ENCODE measurements around the gene SH3RF1.
"Not testable (repeated sequence)": the region's sequence is repeated elsewhere in the genome, so short reads cannot be mapped to it uniquely, and the experiment has no call there.

The SH3RF1 gene

GRCh38 chr4:169225812-169226211, 44.9 kb downstream of the SH3RF1 start:
- DNase-seq (ENCODE audit: low spot score), result no peak

GRCh38 chr4:169225058-169225751, 45.6 kb downstream of the SH3RF1 start:
- peak; percentile 84 for DNase-seq (ENCODE audit: low spot score)

DNA sequence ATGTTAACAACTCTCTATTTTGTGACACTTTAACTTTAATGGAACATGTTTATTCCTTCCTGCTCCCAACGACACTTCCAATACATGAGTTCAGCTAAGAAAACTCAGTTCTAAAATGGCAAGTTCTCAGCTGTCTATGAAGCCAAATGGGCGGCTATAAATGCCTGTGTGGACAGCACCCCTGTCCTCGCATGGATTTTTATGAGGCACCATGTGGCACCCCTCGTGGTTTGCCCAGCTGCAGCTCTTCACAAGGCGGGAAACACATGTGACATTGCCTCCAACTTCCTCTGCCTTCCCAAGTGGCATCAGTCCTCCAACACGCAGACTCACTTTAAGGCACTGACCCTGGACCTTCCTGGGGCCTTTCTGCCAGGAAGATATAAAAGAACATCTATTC, 48.0 kb downstream of the SH3RF1 start:
- DNase-seq (ENCODE audit: low spot score), result no peak

DNA sequence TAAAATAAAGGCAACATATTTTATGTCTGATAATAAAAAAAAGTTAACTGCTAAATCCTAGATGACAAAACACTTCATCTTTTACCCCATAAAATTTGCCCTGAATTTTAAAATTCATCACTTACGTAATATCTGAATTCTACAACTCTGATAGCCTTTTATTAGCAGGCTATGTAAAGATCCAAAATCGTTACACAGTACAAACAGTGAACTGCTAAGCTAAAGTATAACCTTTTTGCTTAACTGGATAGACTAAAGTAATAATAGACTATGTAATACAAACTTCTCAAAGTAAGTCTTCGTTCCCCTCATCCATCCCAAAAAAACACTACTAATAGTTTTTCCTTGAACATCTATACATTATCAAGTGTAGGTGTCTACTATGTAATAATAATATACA, 49.1 kb downstream of the SH3RF1 start:
- no peak for DNase-seq (ENCODE audit: low spot score)

- no peak for DNase-seq (ENCODE audit: low spot score)
Measured at GRCh38 chr4:169220854-169221411, 49.8 kb downstream of the SH3RF1 start.

DNA sequence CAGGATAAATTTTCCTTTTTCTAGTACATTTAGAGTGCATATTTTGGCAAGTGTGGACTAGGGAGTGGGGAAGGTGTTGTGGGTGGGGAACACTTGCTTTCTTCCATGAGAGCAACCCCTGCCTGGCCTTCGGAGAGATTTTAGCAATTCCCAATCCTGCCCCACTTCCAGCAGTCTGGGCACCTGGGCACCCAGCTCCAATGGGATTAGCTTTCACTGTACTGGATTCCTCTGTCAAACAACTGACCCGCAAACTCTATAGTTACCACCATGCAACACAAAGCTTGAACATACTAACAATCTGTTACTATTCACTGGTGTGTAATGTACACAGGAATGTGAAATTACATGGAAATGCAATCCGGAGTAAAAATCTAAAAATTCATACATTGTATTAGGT, 50.3 kb downstream of the SH3RF1 start:
- DNase-seq (ENCODE audit: low spot score), result no peak

GRCh38 chr4:169219440-169219839, 51.3 kb downstream of the SH3RF1 start:
- DNase-seq (ENCODE audit: low spot score), result no peak

DNA sequence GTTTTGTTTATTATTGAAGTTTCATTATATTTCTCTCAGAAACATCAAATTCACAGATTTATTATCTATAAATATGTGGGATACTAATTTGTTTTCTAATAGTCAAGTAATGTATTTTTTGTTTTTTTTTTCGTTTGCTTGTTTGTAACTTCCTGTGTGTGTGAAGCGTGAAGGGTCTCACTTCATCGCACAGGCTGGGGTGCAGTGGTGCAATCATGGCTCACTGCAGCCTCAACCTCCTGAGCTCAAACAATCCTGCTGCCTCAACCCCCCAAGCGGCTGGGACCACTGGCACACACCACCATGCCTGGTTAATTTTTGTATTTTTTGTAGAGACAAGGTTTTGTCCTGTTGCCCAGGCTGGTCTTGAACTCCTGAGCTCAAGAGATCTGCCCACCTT, 55.1 kb downstream of the SH3RF1 start:
- no peak for DNase-seq (ENCODE audit: low spot score)

DNA sequence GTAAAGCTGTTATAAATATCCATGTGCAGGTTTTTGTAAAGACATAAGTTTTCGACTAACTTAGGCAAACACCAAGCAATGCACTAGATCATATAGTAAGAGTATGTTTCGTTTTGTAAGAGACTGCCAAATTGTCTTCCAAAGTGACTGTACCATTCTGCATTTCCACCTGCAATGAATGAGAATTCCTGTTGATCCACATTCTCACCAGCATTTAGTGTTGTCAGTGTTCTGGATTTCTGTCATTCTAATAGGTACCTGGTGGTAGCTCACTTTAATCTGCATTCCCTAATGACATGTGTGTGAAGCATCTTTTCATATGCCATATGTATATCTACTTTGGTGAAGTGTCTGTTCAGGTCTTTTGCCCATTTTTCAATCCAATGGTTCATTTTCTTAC, 57.8 kb downstream of the SH3RF1 start:
- no peak for DNase-seq (ENCODE audit: low spot score)

DNA sequence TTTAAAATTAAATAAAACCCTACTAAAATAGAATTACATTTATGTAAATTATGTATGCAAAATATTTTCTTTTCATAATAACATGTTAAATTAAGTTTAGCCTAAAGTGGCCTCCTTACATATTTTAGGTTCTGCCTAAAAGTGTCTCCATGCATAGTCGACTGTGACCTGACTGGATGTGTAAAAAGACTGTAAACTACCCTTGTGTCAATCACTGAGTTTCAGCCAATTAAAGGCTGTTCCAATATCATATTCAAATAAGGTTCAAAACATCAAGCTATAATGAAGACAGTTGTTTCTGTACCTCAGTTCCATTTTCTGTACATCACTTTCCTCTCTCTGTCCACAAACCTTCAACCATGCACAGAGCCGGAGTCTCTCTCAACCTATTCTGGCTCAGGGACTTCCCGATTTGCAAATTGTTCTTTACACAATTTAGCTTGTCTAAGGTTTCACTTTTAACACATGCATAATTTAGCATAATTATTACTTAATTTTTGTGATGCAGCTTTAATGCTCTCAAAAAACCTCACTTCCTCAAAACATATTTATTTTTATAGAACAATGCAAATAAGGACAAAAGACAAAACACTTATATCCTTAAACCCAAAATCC, 60.1 kb downstream of the SH3RF1 start:
- no peak for DNase-seq (ENCODE audit: low spot score)

DNA sequence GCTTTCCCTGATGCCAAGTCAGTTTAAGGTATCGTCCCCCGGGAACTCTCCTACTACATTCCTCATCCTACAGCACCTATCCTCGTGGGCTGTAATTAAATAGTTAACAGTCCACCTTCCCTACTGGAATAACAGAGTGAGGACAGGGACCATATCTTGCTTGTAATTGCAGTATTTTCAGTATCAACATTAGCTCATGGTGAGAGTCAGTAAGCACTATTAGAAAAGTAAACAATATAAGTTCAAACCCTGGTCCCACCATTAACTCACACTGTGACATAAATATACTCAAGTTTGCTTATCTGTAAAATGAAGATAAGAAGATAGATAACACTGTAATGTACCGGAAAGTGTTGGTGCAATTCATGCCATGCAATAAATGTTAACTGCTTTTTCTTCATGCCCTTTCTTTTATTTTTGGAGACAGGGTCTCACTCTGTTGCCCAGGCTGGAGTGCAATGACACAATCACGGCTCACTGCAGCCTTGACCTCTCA, 61.3 kb downstream of the SH3RF1 start:
- no peak for DNase-seq (ENCODE audit: low spot score)

DNA sequence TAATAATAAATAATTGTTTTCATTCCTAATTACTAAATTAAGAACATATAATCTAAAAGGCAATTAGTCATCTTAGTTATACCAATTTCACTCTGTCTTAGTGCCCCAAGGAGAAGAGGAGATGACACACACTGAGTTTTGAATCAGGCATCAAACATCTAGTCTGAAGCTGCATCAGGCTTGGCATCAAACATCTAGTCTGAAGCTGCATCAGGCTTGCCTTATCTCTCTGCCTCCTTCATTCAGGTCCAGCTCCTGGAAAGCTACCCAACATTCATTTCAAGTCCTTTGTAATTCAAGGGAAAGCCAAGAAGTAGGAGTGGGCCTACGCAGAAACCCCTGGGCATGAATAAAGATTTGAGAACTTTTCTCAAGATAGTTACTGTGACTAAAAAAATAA, 62.2 kb downstream of the SH3RF1 start:
- DNase-seq (ENCODE audit: low spot score), result no peak

GRCh38 chr4:169208090-169208455, 62.7 kb downstream of the SH3RF1 start:
- DNase-seq (ENCODE audit: low spot score), result no peak

DNA sequence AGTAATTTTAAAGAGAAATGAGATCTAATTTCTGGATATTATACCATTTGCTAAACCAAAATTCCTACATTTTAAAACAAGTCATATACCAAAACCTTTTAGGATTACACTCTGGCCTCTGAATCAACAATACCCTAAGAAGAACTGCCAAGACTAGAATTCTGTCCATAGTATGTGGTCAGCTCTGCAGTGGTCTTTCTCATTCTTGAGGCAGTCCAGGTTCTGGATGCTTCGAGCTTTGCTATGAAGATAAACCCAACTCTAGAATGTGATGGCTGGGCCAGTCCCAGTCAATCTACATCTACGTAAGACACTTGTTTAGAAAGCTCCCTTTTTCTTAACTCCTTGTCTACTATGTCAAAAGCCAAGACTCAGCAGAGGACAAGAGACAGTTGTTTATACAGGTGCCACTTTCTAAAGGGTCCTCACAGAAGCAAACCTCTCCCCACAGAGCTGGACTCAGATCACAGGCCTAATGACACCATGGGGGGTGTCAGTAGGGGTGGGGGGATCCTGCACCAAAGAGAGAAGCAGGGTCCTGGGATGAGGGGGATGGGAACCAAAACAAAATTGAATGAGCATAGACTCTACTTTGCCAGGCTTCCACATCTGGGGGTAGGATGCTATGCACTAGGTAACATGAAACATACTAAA, 63.2 kb downstream of the SH3RF1 start:
- no peak for DNase-seq (ENCODE audit: low spot score)

GRCh38 chr4:169205744-169206080, 65.0 kb downstream of the SH3RF1 start:
- DNase-seq (ENCODE audit: low spot score), result no peak

DNA sequence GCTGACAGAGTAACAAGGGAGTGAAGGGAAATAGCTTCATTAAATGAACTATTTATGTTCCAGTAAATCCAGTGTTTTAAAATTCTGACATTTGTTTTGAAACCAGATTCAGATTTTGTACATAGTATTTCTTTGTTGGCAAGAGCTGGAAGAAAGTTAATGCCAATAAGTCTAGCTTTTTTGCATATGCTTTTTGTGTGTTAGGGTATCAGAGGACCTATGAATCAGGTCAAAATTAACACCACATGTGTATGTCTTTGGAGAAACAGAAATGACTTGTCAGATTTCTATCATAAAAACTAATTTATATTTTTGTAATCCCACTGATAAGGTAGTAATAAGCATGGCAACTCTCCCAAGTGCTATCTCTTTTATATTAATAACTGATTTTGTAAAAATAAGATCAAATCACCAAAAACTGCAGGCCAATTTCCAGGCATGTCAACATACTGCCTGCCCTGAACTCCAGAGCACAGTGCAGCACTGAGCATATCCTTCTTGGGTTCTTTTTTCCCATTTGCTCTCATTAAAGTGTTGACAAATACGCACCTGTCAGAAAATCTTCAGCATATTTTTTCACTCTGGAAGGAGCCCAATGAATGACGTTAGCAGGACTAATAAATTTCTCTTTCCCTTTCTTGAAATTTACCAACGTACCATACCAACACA, 65.5 kb downstream of the SH3RF1 start:
- no peak for DNase-seq (ENCODE audit: low spot score)

DNA sequence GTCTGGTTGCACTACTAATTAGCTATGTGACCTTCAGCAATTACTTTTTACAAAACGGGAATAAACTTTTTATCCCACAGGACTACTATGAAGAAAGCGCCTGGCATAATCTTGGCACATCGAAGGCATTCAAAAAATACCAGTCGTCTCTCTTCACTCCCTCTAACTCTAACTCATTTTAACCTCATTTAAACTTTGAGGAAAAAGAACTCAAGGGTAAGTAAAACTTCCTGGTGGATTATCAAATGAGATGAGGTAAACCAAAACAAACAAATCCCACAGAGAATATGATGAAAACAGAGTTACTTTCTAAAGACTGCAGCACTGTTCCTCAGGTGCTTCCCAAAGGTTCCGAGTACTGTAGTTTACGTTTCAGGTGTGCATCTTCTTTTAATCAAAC, 66.9 kb downstream of the SH3RF1 start:
- DNase-seq (ENCODE audit: low spot score), result no peak

DNA sequence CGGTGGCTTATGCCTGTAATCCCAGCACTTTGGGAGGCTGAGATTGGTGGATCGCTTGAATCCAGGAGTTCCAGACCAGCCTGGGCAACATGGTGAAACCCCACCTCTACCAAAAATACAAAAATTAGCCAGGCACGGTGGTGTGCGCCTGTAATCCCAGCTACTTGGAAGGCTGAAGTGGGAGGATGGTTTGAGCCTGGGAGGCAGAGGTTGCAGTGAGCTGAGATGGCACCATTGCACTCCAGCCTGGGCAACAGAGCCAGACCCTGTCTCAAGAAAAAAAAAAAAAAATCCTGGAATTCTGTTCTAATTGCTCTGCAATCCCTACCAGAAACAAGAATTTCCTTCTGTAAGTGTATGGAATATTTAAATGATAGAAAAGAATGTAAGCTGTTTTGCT, 67.5 kb downstream of the SH3RF1 start:
- not testable (repeated sequence) for DNase-seq (ENCODE audit: low spot score)

DNA sequence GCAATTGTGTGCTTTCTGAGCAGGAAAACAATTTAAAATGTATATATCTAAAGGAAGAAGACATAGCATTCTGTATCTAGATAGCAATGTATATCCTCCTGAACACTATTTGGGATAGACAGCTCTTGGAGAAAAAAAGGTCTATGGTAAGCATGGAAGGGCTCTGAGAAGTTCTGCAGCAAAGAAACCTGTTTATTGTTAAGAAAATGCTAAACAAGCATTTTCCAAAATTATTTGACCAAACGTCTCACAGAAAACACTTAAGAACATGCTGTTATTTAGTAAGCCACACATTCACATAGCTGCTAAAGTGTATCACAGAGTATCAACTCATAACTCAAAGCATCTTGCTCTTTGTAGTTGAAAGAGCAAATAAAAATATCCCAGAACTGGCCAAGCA, 67.9 kb downstream of the SH3RF1 start:
- DNase-seq (ENCODE audit: low spot score), result no peak

DNA sequence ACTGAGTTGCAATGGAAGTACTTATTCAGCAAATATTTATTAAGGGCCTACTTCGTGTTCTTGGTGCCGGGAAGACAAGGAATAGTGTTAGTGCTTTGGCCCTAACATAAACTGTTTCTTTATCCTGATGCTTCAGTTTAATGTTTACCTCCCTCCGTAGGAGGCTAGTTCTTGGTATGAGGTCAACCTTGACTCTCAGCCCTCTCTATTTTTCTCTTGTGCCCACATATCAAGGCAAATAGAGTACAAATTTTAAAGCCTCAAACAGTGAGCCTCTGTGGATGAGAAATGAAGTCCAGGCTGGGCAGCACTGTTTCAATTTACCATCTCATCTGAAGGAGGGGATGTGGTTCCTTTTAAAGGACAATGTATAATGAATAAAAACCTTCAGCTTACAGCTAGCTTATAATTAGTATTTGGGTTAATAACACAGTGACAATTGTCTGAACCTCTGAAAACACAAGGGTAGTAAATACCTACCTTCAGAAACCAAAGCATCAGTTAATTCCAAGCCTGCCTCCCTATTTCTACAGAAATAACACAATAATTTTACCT, 68.5 kb downstream of the SH3RF1 start:
- no peak for DNase-seq (ENCODE audit: low spot score)

DNA sequence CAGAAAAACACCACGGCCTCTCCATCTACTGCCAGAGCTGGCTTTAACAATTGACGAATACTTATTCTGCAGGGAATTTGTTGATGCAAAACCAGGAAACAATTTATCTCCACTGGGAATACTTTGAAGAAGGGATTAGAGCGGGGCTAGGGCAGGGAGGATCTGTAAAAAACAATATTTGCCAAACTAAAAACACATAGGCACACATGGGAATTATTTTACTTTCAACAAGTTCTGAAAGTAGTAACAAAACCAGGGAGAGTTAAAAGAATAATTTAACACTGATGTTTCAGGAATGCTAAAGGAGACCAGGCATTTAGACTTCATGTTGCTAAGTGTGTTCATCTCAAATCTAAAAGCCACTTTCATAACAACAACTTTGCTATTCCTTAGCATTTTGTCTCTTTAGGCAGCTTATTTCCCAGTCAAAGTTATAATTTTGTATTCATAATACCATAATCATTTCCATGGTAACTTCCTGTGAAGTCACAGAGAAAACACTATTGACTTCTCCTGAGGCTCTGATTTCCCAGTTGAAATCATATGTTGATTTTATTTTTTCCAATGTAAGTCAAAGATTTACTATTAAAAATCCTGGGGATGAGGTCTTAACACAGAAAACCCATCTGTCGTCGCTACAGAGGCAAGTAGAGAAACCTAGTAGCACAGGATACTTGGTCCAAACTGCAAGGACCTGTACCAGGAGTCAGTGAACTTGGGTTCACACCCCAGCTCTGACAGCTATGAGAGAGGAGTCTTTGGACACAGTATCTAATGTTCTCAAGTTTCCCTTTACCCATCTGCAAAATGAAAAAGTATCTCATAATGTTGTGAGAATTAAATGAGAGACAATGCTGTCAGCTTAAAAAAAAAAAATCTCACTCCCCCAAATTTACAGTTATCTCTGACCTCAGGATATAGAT, 69.3 kb downstream of the SH3RF1 start:
- DNase-seq (ENCODE audit: low spot score), result no peak
